ENCODE results near the gene MIPOL1. TPM values are rescaled to one million over a fixed set of nuclear protein-coding genes. Genes with fewer than 3 reads are reported as not detected.

Gene MIPOL1
- total and polyA plus RNA-seq, 7 donors = 0.77 to 5.6 (median 5.1) TPM

GRCh38 chr14:37491076-37491475, 293.3 kb downstream of the MIPOL1 start:
- H3K27me3 ChIP-seq (ENCODE audit: insufficient read depth in 3 of 3, low read length in 2 of 3) = no peaks in the 10 kb centered on the region
- no peaks in the 10 kb centered on the region for H3K4me1 ChIP-seq
- intact Hi-C loops (cut with DNase I) = no loop called here
- no peaks in the 10 kb centered on the region for H3K36me3 ChIP-seq (ENCODE audit: insufficient read depth in 1 of 2, low read depth in 1 of 2)
- TF ChIP-seq CTCF (IDR thresholded peaks at IDR 0.05) = no peak
- DNase-seq (no peak), ATAC-seq (no peak)
- WGBS, 3 donors = 95 to 98% (median 97%) methylated on average over 5 of the region's 5 CpGs
- no peak overlapping the region for H3K4me3 ChIP-seq
- no peaks in the 10 kb centered on the region for H3K9me3 ChIP-seq
- H3K27ac ChIP-seq = no peak overlapping the region

- H3K9me3 ChIP-seq = no peaks in the 10 kb centered on the region
- DNase-seq (no peak), ATAC-seq (no peak)
- intact Hi-C loops (cut with DNase I) = no loop called here
- no peaks in the 10 kb centered on the region for H3K27me3 ChIP-seq (ENCODE audit: insufficient read depth in 3 of 3, low read length in 2 of 3)
- H3K27ac ChIP-seq = no peak overlapping the region
- no peaks in the 10 kb centered on the region for H3K36me3 ChIP-seq (ENCODE audit: insufficient read depth in 1 of 2, low read depth in 1 of 2)
- TF ChIP-seq CTCF (IDR thresholded peaks at IDR 0.05) = no peak
- WGBS, 3 donors = 92 to 95% (median 95%) methylated on average over 2 of the region's 2 CpGs
- no peaks in the 10 kb centered on the region for H3K4me1 ChIP-seq
- H3K4me3 ChIP-seq = no peak overlapping the region
Measured at GRCh38 chr14:37493606-37494005, 295.9 kb downstream of the MIPOL1 start.

GRCh38 chr14:37497422-37497821, 299.7 kb downstream of the MIPOL1 start:
- no peak for TF ChIP-seq CTCF (IDR thresholded peaks at IDR 0.05)

GRCh38 chr14:37501877-37502276, 304.1 kb downstream of the MIPOL1 start:
- DNase-seq (no peak), ATAC-seq (no peak)
- Histone ChIP-seq H3K4me3 (no peak overlapping the region), H3K4me1 (no peaks in the 10 kb centered on the region), H3K27ac (no peak overlapping the region), H3K27me3 (ENCODE audit: insufficient read depth in 3 of 3, low read length in 2 of 3) (no peaks in the 10 kb centered on the region), H3K9me3 (no peaks in the 10 kb centered on the region), H3K36me3 (ENCODE audit: insufficient read depth in 1 of 2, low read depth in 1 of 2) (peaks cover 0 to 11% of the 10 kb centered on the region in 2 donors)
- no peak for TF ChIP-seq CTCF (IDR thresholded peaks at IDR 0.05)
- 91 to 95% (median 93%) methylated on average over 5 of the region's 5 CpGs for WGBS, 3 donors
- intact Hi-C loops (cut with DNase I) = no loop called here

More at GRCh38 chr14:37497422-37497821, 299.7 kb downstream of the MIPOL1 start:
- peaks cover 0 to 11% of the 10 kb centered on the region in 2 donors for H3K36me3 ChIP-seq (ENCODE audit: insufficient read depth in 1 of 2, low read depth in 1 of 2)
- no peak for DNase-seq
- no peak for ATAC-seq
- intact Hi-C loops (cut with DNase I) = no loop called here
- no peak overlapping the region for H3K27ac ChIP-seq
- H3K4me1 ChIP-seq = no peaks in the 10 kb centered on the region
- H3K9me3 ChIP-seq = no peaks in the 10 kb centered on the region
- no peaks in the 10 kb centered on the region for H3K27me3 ChIP-seq (ENCODE audit: insufficient read depth in 3 of 3, low read length in 2 of 3)
- 93 to 98% (median 97%) methylated on average over 2 of the region's 2 CpGs for WGBS, 3 donors
- no peak overlapping the region for H3K4me3 ChIP-seq

- H3K9me3 ChIP-seq = no peaks in the 10 kb centered on the region
- no peaks in the 10 kb centered on the region for H3K27me3 ChIP-seq (ENCODE audit: insufficient read depth in 3 of 3, low read length in 2 of 3)
- no peak overlapping the region for H3K27ac ChIP-seq
- intact Hi-C loops (cut with DNase I) = no loop called here
- no peaks in the 10 kb centered on the region for H3K36me3 ChIP-seq (ENCODE audit: insufficient read depth in 1 of 2, low read depth in 1 of 2)
- 74 to 78% (median 75%) methylated on average over 3 of the region's 3 CpGs for WGBS, 3 donors
- no peaks in the 10 kb centered on the region for H3K4me1 ChIP-seq
- DNase-seq = no peak
- ATAC-seq = no peak
- TF ChIP-seq CTCF (IDR thresholded peaks at IDR 0.05) = no peak
- H3K4me3 ChIP-seq = no peak overlapping the region
Measured at GRCh38 chr14:37508503-37508902, 310.8 kb downstream of the MIPOL1 start.

Measured in psoas muscle (tissue), 8 donors.